Fibroblast of villous mesenchyme (primary cell): ENCODE data around the gene BTBD9. TPM values are rescaled to one million over a fixed set of nuclear protein-coding genes. Genes with fewer than 3 reads are reported as not detected.
"Not testable (repeated sequence)": the region's sequence is repeated elsewhere in the genome, so short reads cannot be mapped to it uniquely, and the experiment has no call there.

Source experiments
- DNase-seq: peaks from one replicate; pipeline ENCODE4 v3.0.0-alpha.2; 2010; ENCODE audit warnings: low read depth
- H3K4me3 ChIP-seq: 2 replicates; pipeline ENCODE4 v1.5.1; 2011; ENCODE audit warnings: low read depth, mild to moderate bottlenecking, low read length
- total RNA-seq: library from RNA; depleted of rRNA; stranded (reverse); fragments of >200 nt; gene quantifications from 2 replicates; pipeline ENCODE4 v1.2.3, GENCODE V29; 2012
- TF ChIP-seq, protein P1 (sequence below): IDR thresholded peaks from 2 replicates; pipeline ENCODE4 v1.5.1; 2012; ENCODE audit warnings: low read depth, mild to moderate bottlenecking, low read length; ENCODE audit not compliant: insufficient read depth

Gene BTBD9
- total RNA-seq, 1 donor: 12.1 TPM

DNA sequence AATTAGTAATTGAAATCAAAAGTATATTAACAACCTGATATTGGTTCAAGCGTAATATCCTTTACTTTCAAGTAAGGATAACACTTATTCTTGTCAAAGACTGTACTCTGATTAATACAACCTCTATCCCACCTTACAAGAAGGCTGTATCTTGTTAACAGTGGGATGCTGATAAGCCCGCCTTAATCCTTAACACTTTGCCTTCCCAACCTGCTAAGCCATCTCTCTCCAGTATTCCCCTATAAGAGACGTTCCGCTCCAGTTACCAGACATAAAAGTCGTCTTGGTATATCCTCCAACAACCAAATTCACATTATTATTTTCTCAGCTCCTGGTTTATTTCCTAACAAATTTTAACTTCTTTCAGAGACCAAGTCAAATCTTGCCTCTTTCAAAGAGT lies 2.0 kb downstream of the BTBD9 start:
- no peak overlapping the region for H3K4me3 ChIP-seq
- TF ChIP-seq, protein P1, sequence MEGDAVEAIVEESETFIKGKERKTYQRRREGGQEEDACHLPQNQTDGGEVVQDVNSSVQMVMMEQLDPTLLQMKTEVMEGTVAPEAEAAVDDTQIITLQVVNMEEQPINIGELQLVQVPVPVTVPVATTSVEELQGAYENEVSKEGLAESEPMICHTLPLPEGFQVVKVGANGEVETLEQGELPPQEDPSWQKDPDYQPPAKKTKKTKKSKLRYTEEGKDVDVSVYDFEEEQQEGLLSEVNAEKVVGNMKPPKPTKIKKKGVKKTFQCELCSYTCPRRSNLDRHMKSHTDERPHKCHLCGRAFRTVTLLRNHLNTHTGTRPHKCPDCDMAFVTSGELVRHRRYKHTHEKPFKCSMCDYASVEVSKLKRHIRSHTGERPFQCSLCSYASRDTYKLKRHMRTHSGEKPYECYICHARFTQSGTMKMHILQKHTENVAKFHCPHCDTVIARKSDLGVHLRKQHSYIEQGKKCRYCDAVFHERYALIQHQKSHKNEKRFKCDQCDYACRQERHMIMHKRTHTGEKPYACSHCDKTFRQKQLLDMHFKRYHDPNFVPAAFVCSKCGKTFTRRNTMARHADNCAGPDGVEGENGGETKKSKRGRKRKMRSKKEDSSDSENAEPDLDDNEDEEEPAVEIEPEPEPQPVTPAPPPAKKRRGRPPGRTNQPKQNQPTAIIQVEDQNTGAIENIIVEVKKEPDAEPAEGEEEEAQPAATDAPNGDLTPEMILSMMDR: no peak
- DNase-seq: no peak

DNA sequence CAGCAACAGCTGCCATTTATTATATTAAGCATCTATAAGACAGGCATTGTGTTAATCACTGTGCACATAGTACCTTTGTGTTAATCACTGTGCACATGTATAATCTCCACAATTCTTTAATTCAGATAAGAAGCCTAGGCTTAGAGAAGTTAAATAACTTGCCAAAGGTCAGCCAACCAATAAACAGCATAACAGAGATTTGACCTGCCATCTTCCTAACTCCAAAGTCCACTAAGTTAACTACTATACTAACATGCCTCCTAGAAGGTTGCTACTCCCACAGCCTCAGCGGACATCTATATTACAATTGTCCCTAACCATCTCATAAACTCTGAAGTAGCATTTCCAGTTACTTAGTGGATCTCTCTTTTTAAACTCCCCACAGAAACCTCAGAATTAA lies 3.7 kb downstream of the BTBD9 start:
- TF ChIP-seq, protein P1: no peak
- no peak for DNase-seq
- H3K4me3 ChIP-seq: no peak overlapping the region

DNA sequence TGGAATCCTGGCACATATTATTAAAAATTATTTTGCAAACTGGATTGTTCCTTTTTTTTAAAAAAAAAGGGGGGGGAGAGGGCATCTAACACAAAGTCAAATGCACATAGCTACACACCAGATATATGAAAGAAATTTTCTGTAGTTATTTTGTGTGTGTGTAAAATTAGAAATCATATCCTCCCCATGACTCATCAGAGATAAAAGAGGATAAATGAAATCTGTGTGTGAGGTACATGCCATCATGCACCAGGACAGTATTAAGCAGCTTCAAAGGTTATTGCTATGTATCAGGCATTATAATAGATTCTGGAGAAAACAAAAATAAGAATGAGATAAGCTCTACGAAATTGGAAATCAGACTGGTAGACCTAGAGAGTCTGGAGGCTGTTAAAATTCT lies 5.2 kb downstream of the BTBD9 start:
- no peak for DNase-seq
- no peak overlapping the region for H3K4me3 ChIP-seq
- TF ChIP-seq, protein P1: no peak

DNA sequence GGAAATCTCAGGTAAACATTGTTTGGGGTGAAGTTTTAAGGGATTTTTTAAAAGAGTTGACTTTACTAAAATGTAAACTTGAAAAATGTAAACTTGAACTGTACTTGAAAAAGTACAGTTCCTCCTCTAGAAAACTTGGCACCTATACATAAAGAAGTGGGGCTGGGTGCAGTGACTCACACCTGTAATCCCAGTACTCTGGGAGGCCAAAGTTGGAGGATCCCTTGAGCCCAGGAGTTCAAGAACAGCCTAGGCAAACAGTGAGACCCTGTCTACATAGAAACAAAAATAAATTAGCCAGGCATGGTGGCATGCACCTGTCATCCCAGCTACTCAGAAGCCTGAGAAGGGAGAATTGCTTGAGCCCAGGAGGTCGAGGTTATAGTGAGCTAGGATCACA lies 7.2 kb downstream of the BTBD9 start:
- TF ChIP-seq, protein P1: no peak
- no peak overlapping the region for H3K4me3 ChIP-seq
- no peak for DNase-seq

DNA sequence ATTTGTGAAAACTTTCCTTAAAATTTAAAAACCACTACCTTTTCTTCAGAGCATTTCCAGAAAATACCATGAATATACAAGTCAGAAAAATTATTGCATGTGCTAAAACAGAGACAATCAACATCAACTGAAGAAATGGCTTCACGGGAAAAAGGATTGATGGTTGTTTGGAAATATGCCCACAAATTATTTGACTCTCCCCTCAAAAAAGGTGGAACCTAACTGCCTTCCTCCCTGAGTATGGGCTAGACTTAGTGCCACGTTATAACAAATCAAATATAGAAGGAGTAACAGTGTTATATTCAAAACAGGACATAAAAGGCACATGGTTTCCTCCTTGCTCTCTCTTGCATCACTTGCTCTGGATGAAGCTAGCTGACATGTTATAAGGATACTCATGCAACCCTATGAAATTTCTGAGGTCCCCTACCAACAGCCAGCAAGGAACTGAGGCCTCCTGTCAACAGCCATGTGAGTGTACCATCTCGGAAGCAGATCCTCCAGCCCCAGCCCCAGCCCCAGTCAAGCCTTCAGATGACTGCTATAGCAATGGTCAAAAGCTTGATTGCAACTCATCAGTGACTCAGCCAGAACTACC lies 8.4 kb downstream of the BTBD9 start:
- peak; percentile 6 for DNase-seq
- H3K4me3 ChIP-seq: no peak overlapping the region
- TF ChIP-seq, protein P1: no peak

DNA sequence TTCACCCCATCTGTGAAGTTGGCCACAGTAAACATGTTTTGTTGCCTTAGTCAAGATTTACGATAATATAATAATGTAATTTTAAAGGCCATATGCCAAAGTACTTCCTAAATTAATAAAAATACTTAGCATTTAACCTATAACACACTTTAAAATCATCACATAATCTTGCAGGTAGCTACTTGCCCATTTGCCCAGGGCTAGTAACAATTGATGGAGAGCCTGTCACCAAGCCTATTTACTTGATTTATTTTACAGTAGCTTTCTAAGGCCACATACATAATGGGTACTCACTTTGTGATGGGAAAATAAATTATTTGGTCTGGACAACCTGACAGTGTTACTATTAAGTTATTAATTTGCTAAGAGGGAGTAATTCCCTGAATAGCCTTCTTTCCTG lies 14.5 kb downstream of the BTBD9 start:
- H3K4me3 ChIP-seq: no peak overlapping the region
- TF ChIP-seq, protein P1: no peak
- no peak for DNase-seq

DNA sequence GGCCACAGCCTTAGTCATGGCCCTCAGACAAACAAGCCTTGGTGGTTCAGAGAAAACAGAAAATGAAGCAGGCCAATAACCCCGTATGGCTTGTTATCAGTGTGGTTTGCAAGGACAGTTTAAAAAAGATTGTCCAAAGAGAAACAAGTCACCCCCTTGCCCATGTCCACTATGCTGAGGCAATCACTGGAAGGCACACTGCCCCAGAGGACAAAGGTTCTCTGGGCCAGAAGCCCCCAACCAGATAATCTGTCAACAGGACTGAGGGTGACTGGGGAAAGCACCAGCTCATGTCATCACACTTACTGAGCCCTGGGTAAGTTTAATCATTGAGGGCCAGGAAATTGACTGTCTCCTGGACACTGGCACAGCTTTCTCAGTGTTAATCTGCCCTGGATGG lies 20.4 kb downstream of the BTBD9 start:
- DNase-seq, H3K4me3 ChIP-seq: not testable (repeated sequence)

DNA sequence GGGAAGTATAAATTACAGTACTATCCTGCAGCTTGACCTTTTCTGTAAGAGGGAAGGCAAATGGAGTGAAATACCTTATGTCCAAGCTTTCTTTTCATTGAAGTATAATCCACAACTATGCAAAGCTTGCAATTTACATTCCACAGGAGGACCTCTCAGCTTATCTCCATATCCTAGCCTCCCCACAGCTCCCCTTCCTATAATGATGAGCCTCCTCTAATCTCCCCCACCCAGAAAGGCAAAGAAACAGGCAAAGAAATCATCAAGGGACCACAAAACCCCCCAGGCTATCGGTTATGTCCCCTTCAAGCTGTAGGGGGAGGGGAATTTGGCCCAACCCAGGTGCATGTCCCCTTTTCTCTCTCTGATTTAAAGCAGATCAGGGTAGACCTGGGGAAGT lies 21.4 kb downstream of the BTBD9 start:
- DNase-seq, H3K4me3 ChIP-seq: not testable (repeated sequence)
